ENCODE measurements around the gene BCORL1.

Gene BCORL1

DNA sequence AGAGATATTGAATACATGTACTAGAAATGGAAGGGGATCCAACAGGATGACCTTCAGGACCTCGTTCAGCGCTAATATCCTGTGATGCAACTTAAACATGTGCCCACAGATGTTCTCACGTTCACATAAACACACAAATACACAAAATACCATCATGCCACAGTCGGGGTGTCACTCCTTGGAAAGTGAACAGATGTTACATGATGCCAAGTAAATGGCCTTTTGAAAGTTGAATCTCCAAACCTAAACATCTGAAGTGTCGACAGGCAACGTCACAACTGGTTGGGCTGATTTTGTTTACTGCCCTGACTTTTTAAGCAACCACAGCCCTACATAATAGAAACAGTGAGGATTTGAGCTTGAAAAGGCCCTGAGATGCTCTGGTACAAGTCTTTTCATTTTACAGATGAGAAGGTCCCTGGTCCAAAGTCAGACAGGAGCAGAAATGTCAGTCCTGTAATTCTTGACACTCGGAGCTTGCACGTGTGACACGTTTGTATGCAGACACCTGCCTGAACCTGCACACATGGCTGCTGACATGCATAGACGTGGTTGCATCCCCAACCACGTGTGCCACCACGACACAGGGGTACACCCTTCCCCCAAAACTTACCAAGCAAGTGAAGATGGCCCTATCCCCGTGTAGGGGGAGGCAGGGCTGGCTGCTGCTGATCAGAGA is 23.5 kb upstream of the BCORL1 start:
- no peak for DNase-seq
- no peaks in the 10 kb centered on the region for H3K36me3 ChIP-seq
- peaks cover 9% of the 10 kb centered on the region for H3K27me3 ChIP-seq (ENCODE audit: insufficient read depth, low read depth, severe bottlenecking)
- TF ChIP-seq CTCF (IDR thresholded peaks at IDR 0.05; ENCODE audit: low read depth, low read length) = no peak
- H3K4me3 ChIP-seq (ENCODE audit: low read depth, low read length) = no peak overlapping the region
- no peak overlapping the region for H3K27ac ChIP-seq
- H3K9me3 ChIP-seq (ENCODE audit: severe bottlenecking) = no peaks in the 10 kb centered on the region

DNA sequence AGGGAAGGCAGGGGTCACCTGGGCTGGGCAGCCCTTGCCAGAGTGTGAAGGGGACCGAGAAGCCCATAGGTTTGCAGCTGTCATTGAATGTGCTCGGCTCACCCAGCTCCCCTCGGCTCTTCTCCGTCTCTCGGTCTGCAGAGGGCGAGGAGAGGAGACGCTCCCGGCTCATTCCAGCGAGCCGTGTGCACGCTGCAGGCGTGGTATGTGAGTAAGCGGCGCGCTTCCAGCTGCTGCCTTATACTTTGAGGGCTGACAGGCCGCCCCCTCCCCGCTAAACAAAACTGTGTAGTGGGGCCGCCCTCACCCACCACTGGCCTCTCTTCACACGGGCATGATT is 23.0 kb upstream of the BCORL1 start:
- no peak for DNase-seq
- H3K27me3 ChIP-seq (ENCODE audit: insufficient read depth, low read depth, severe bottlenecking) = peaks cover 9% of the 10 kb centered on the region

DNA sequence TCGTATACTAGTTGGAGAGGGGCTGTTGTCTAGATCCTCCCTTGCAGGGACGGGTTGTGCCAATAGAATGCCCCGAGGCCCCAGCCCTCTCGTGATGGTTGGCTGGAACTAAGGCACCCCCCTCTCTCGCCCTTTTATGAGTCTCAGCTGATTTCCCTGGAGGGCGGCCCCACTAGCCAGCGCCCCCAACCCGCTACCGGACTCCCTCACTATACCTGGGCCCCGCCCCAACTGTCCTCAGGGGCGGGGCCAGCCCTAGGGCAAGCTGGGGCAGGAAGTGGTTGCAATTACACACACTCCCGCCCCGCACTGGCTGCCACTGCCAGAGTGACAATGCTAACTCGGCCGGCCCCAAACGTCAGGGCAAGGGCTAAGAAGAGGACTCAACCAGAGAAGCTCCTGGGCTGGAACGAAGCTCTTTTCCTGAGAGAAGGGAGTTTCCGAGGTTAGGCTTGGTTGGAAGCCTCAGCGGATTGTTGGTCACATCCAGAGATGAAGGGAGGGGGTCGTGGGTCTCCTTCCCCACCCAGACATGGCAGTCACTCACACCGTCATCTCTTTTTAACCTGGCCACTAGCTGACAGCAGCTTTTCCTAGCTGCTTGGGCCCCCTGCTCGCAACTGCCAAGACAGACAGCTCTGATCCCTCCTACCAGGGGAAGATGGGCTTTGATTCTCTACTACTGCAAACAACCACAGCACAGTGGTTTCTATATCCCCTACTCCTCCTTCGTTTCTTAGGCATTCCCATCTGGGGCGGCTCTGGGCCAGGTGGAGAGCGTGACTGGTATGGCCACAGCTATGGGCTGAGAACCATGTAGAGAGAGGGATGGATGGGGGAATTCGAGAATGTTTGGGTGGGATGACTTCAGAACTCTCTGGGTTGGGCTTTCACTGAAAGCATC is 21.0 kb upstream of the BCORL1 start:
- DNase-seq = no peak
- TF ChIP-seq CTCF (IDR thresholded peaks at IDR 0.05; ENCODE audit: low read depth, low read length) = no peak
- H3K36me3 ChIP-seq = no peaks in the 10 kb centered on the region
- H3K27ac ChIP-seq = no peak overlapping the region
- no peaks in the 10 kb centered on the region for H3K9me3 ChIP-seq (ENCODE audit: severe bottlenecking)
- peaks cover 8% of the 10 kb centered on the region for H3K27me3 ChIP-seq (ENCODE audit: insufficient read depth, low read depth, severe bottlenecking)
- no peak overlapping the region for H3K4me3 ChIP-seq (ENCODE audit: low read depth, low read length)

More for the DNA sequence above, 23.0 kb upstream of the BCORL1 start:
- H3K4me3 ChIP-seq (ENCODE audit: low read depth, low read length) = no peak overlapping the region
- no peak overlapping the region for H3K27ac ChIP-seq
- no peaks in the 10 kb centered on the region for H3K36me3 ChIP-seq
- H3K9me3 ChIP-seq (ENCODE audit: severe bottlenecking) = no peaks in the 10 kb centered on the region
- TF ChIP-seq CTCF (IDR thresholded peaks at IDR 0.05; ENCODE audit: low read depth, low read length) = no peak

DNA sequence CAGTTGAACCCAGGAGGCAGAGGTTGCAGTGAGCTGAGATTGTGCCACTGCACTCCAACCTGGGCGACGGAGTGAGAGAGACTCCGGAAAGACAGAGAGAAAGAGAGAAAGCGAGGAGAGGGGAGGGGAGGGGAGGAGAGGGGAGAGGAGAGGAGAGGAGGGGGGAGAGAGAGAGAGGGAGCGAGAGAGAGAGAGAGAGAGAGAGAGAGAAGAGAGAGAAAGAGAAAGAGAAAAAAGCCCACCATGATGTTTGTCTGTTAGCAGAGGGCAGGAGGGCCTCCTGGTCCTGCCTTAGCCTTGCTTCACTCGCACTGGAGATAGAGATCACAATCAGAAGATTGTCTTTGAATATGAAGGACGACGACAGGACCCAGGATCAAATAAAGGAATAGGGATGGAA is 18.7 kb upstream of the BCORL1 start:
- Histone ChIP-seq H3K4me3 (ENCODE audit: low read depth, low read length) (no peak overlapping the region), H3K27ac (no peak overlapping the region), H3K36me3 (no peaks in the 10 kb centered on the region), H3K27me3 (ENCODE audit: insufficient read depth, low read depth, severe bottlenecking) (peaks cover 6% of the 10 kb centered on the region), H3K9me3 (ENCODE audit: severe bottlenecking) (no peaks in the 10 kb centered on the region)
- no peak for DNase-seq
- no peak for TF ChIP-seq CTCF (IDR thresholded peaks at IDR 0.05; ENCODE audit: low read depth, low read length)

- H3K4me3 ChIP-seq (ENCODE audit: low read depth, low read length) = no peak overlapping the region
- TF ChIP-seq CTCF (IDR thresholded peaks at IDR 0.05; ENCODE audit: low read depth, low read length) = no peak
- DNase-seq = no peak
These were observed 17.3 kb upstream of the BCORL1 start for GRCh38 chrX:129965166-129965565.

More at GRCh38 chrX:129965166-129965565, 17.3 kb upstream of the BCORL1 start:
- no peaks in the 10 kb centered on the region for H3K9me3 ChIP-seq (ENCODE audit: severe bottlenecking)
- H3K36me3 ChIP-seq = no peaks in the 10 kb centered on the region
- peaks cover 5% of the 10 kb centered on the region for H3K27me3 ChIP-seq (ENCODE audit: insufficient read depth, low read depth, severe bottlenecking)
- no peak overlapping the region for H3K27ac ChIP-seq
